ENCODE measurements around the gene RBM38. TPM values are rescaled to one million over a fixed set of nuclear protein-coding genes. Genes with fewer than 3 reads are reported as not detected.

The RBM38 gene
- total RNA-seq, 1 donor from 2014 or later = 33.4 TPM

DNA sequence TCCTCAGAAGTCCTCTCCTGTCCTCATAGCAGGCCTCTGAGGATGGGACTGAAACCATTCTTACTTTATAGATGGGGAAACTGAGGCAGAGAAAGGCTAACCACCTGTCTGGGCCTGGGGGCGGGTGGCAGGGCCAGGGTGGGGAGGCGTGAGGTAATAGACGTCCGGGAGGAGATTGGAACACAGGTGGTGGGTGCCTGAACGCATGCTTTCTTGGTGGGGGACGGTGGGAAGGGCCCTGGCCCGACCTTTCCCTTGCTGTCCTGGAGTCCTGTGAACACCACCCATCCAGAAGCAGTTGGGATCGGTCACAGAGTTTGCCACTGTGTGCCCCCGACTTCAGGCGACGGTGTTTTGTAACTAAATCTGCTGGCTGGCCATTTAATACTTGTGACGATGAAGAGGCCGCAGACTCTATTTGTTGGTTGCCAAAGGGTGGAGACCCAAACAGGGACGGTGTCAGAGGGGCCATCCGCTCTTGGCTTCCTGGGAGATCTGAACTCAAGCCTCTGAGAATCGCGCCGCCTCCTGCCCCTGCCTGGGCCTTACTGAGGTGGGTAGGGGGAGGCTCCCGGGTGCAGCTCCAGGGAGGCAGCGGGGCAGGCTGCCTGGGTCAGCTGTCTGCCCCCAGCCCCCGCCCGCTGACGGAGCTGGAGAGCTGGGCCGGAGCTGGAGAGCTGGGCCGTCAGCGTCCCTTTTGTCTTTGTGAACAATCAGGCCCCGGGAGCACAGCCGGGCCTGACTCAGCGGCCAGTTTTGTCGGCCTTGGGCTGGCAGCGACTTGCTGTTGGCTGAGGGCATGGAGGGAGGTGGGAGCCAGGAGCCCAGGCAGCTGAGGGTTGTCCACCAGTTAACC lies 4.1 kb downstream of the RBM38 start:
- H3K4me3 Mint-ChIP-seq = peak overlapping the region; percentile 89
- H3K9me3 Mint-ChIP-seq = no peaks in the 10 kb centered on the region
- H3K4me1 Mint-ChIP-seq = peaks cover 62% of the 10 kb centered on the region
- H3K27me3 Mint-ChIP-seq (ENCODE audit: low read depth) = peaks cover 4% of the 10 kb centered on the region
- peak overlapping the region; percentile 91 for H3K27ac Mint-ChIP-seq (ENCODE audit: unreplicated experiment)
- DNase-seq (ENCODE audit: low read depth, low spot score) = peak; percentile 44
- peaks cover 3% of the 10 kb centered on the region for H3K36me3 Mint-ChIP-seq (ENCODE audit: low read depth)
- TF ChIP-seq, protein P1, sequence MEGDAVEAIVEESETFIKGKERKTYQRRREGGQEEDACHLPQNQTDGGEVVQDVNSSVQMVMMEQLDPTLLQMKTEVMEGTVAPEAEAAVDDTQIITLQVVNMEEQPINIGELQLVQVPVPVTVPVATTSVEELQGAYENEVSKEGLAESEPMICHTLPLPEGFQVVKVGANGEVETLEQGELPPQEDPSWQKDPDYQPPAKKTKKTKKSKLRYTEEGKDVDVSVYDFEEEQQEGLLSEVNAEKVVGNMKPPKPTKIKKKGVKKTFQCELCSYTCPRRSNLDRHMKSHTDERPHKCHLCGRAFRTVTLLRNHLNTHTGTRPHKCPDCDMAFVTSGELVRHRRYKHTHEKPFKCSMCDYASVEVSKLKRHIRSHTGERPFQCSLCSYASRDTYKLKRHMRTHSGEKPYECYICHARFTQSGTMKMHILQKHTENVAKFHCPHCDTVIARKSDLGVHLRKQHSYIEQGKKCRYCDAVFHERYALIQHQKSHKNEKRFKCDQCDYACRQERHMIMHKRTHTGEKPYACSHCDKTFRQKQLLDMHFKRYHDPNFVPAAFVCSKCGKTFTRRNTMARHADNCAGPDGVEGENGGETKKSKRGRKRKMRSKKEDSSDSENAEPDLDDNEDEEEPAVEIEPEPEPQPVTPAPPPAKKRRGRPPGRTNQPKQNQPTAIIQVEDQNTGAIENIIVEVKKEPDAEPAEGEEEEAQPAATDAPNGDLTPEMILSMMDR (conservative IDR thresholded peaks at IDR 0.05) = no peak

DNA sequence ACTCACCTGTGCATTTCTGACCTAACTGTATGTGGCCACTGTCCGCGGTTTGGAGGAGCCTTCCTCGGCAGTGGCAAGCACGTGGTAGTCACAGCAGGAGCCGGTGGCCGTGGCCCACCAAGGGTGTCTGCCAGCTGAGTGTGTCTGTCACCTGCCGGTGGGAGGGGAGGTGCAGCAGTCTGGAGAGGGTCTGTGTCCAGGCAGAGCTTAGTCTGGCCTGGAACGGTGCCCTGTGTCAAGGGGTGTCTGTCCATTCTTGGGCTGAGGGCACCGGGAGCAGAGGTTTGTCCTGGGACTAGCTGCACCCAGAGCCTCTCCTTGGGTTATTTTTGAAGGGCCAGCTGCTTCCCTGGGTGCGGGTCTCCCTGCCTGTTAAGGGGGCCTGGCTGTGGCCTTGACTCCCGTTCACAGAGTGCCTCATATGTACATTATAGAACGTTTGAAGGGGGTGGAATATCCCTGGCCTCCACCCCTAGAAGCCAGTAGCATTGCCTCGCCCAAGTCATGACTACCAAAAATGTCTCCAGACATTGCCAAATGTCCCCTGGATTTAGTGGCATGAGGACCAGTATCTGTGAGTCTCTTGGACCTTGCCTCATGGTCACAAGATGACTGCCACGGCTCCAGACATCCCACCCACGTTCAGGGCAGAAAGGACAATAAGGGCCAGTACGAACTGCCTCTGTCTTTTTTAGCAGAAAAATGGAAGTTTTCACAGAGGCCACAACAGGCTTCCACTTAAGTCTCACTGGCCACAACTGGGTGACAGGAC lies 5.2 kb downstream of the RBM38 start:
- Mint-ChIP-seq H3K36me3 (ENCODE audit: low read depth) (peaks cover 3% of the 10 kb centered on the region), H3K27ac (ENCODE audit: unreplicated experiment) (peak overlapping the region; percentile 91), H3K4me1 (peaks cover 56% of the 10 kb centered on the region), H3K9me3 (no peaks in the 10 kb centered on the region), H3K27me3 (ENCODE audit: low read depth) (no peaks in the 10 kb centered on the region), H3K4me3 (peak overlapping the region; percentile 66)
- TF ChIP-seq, protein P1 (conservative IDR thresholded peaks at IDR 0.05) = no peak
- DNase-seq (ENCODE audit: low read depth, low spot score) = no peak

DNA sequence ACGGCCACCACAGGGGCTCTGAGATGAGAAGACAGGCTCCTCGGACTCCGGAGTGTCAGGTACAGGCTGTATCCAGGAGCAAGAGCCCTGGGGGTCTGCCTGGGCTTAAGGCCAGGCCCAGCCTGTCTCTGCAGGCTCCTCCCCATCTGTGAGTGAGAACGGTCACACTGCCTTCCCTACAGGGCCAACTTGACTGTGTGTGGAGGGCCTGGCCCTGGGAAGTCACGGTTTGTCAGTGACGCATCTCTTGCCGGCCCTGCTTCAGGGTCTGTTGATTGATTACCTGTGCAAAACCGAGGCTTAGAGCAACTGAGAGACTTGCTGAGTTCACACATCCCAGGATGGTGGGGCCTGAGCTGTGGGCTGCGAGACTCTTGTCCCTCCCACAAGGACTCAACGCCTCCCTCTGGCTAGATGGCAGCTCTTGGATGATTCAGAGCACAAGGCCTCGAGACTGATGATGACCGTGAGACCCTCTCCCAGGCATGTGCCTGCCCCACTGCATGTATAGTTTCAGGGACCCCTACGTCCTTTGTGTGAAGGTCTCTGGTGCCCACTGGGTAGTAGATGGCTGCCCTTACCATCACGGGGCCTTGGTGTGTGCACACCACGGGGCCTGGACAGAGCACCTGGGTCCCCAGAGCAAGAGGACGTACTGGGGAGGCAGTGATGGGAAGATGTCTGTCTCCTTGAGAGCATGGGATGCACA lies 5.9 kb downstream of the RBM38 start:
- Mint-ChIP-seq H3K9me3 (no peaks in the 10 kb centered on the region), H3K27ac (ENCODE audit: unreplicated experiment) (peak overlapping the region; percentile 27), H3K36me3 (ENCODE audit: low read depth) (peaks cover 3% of the 10 kb centered on the region), H3K4me1 (peaks cover 53% of the 10 kb centered on the region), H3K27me3 (ENCODE audit: low read depth) (no peaks in the 10 kb centered on the region), H3K4me3 (no peak overlapping the region)
- TF ChIP-seq, protein P1 (conservative IDR thresholded peaks at IDR 0.05) = no peak
- DNase-seq (ENCODE audit: low read depth, low spot score) = no peak

DNA sequence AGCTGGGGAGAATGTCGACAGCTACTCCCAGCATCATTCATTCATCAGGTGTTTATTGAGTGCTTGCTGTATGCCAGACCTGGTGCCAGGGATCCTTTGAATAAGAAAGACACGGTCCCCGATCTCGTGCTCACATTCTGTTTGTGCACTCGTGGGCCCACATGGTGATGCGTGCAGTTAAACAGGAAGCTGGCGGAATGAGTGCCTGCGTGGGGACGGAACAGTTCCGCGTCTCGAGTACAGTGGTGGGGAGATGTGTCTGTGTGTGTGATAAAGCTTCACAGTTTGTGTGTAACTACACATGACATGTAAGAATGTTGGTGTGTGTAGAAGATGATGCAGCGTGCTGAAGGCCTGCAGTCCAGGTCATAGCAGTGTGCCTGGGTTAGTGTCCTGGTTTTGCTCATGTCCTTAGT lies 6.5 kb downstream of the RBM38 start:
- Mint-ChIP-seq H3K27ac (ENCODE audit: unreplicated experiment) (peak overlapping the region; percentile 27), H3K4me1 (peaks cover 48% of the 10 kb centered on the region), H3K36me3 (ENCODE audit: low read depth) (peaks cover 3% of the 10 kb centered on the region)

More for the DNA sequence above, 6.5 kb downstream of the RBM38 start:
- Mint-ChIP-seq H3K27me3 (ENCODE audit: low read depth) (no peaks in the 10 kb centered on the region), H3K4me3 (peak overlapping the region; percentile 28), H3K9me3 (no peaks in the 10 kb centered on the region)
- TF ChIP-seq, protein P1 (conservative IDR thresholded peaks at IDR 0.05) = no peak
- DNase-seq (ENCODE audit: low read depth, low spot score) = no peak
